GM12878 (cell line): ENCODE measurements around the gene CDSN. TPM values are rescaled to one million over a fixed set of nuclear protein-coding genes. Genes with fewer than 3 reads are reported as not detected.

Experiments used
- ATAC-seq: fragments of 200-7000 bp; cut with Tn5 transposase; 3 replicates; pipeline ENCODE4 v1.9.1; 2020; ENCODE audit warnings: mild to moderate bottlenecking, moderate library complexity
- BruUV-seq: library from RNA; stranded (reverse); fragments of 400-500 nt; replicated peaks from 2 replicates; lab custom pipeline; 2021; lab: Mats Ljungman, UMichigan
- CTCF ChIA-PET: fragments of 300-600 bp; sonication (Branson Sonifier 250); formaldehyde crosslinking; extraction: SDS; loops from one replicate; lab custom pipeline; 2021; ENCODE audit warnings: inconsistent platforms; lab: Yijun Ruan, JAX
- POLR2A ChIA-PET: fragments of 350-600 bp; formaldehyde crosslinking; extraction: SDS; loops from one replicate; lab custom pipeline; 2021; ENCODE audit warnings: inconsistent platforms; lab: Charles Lee
- RAD21 ChIA-PET: fragments of 300-600 bp; sonication (Branson Sonifier 250); formaldehyde crosslinking; loops from one replicate; lab custom pipeline; 2023; ENCODE audit warnings: antibody characterized with exemption; ENCODE audit not compliant: unreplicated experiment; lab: Charles Lee
- SMC1A ChIA-PET: fragments of 300-600 bp; sonication (Branson Sonifier 250); formaldehyde crosslinking; loops from one replicate; lab custom pipeline; 2023; ENCODE audit not compliant: unreplicated experiment, uncharacterized antibody; lab: Charles Lee
- DNase-seq: peaks from one replicate; pipeline ENCODE4 v3.0.0-alpha.2; 2011; ENCODE audit warnings: low read depth, low spot score
- FAIRE-seq: peaks from 3 replicates; lab custom pipeline; 2011; peaks lifted over from hg19 to GRCh38; lab: Jason Lieb, UNC
- H2AFZ ChIP-seq: 2 replicates; pipeline ENCODE4 v1.6.0; 2011; ENCODE audit warnings: low read depth, low read length, control low read depth; ENCODE audit not compliant: control insufficient read depth
- H3K27ac ChIP-seq: 2 replicates; pipeline ENCODE4 v1.5.1; 2011; ENCODE audit warnings: control low read depth; ENCODE audit not compliant: control insufficient read depth, insufficient read depth
- H3K27me3 ChIP-seq, 2 experiments: replicated peaks in 1 of 2; 2 replicates each; pipeline versions ENCODE4 v1.6.0 to v1.6.1; 2011; ENCODE audit warnings: low read length in 1 of 2; ENCODE audit not compliant: control insufficient read depth in 2 of 2, insufficient read depth in 2 of 2
- H3K36me3 ChIP-seq, 2 experiments: 2 replicates each; pipeline ENCODE4 v1.5.1; 2011; ENCODE audit warnings: low read length in 1 of 2; ENCODE audit not compliant: control insufficient read depth in 2 of 2, insufficient read depth in 2 of 2
- H3K4me1 ChIP-seq: 2 replicates; pipeline ENCODE4 v1.6.1; 2011; ENCODE audit warnings: mild to moderate bottlenecking, low read length, moderate library complexity, mixed read lengths; ENCODE audit not compliant: control insufficient read depth, insufficient read depth
- H3K4me2 ChIP-seq: 2 replicates; pipeline ENCODE4 v1.6.0; 2011; ENCODE audit warnings: control low read depth; ENCODE audit not compliant: control insufficient read depth, insufficient read depth
- H3K4me3 ChIP-seq: fragments of 200-600 bp; sonication (generic); 2 replicates; pipeline ENCODE4 v1.5.1; 2016
- H3K79me2 ChIP-seq: 2 replicates; pipeline ENCODE4 v1.6.0; 2011; ENCODE audit warnings: low read length; ENCODE audit not compliant: control insufficient read depth, insufficient read depth
- H3K9ac ChIP-seq: 2 replicates; pipeline ENCODE4 v1.8.0; 2011; ENCODE audit warnings: low read length, control low read depth, mixed read lengths; ENCODE audit not compliant: control insufficient read depth, insufficient read depth
- H3K9me3 ChIP-seq: replicated peaks from 3 replicates; pipeline ENCODE4 v1.5.1; 2011; ENCODE audit warnings: mild to moderate bottlenecking, low read length; ENCODE audit not compliant: control insufficient read depth, insufficient read depth
- H4K20me1 ChIP-seq: 2 replicates; pipeline ENCODE4 v1.6.0; 2011; ENCODE audit not compliant: control insufficient read depth, insufficient read depth
- ASH2L ChIP-seq: fragments of 300-600, 200-600 bp; sonication (generic); IDR thresholded peaks from 2 replicates; pipeline ENCODE4 v1.6.1; 2017; ENCODE audit warnings: low read depth, mild to moderate bottlenecking, borderline replicate concordance
- MYC ChIP-seq: IDR thresholded peaks from 2 replicates; pipeline ENCODE4 v1.6.1; 2011; ENCODE audit warnings: mild to moderate bottlenecking, low read length, moderate library complexity, inconsistent platforms; ENCODE audit not compliant: insufficient read depth, insufficient replicate concordance, insufficient read length, severe bottlenecking
- WGBS: methylation state at CpG from one replicate; pipeline ENCODE4 v1.1.6; 2016; ENCODE audit warnings: low lambda C conversion rate; ENCODE audit not compliant: insufficient replicate concordance, insufficient coverage; ENCODE audit errors: missing lambda C conversion rate; 5-methylcytosine and 5-hydroxymethylcytosine counted together
- in situ Hi-C: fragments of 300-500 bp; cut with MboI; formaldehyde crosslinking; loops from 9 replicates; pipeline ENCODE4 v1.14.3; 2018; ENCODE audit warnings: mixed read lengths
- intact Hi-C: fragments of 100-400 bp; cut with micrococcal nuclease; formaldehyde crosslinking; loops from one replicate; pipeline ENCODE4 v1.14.2; 2022; ENCODE audit not compliant: unreplicated experiment
- polyA plus RNA-seq, 11 experiments: library from polyadenylated mRNA; depleted of rRNA in 4 of 11; unstranded in 6 of 11; stranded (reverse) in 5 of 11; fragments of >200 nt; fragmentation: Nextera tagmentation in 4 of 11; fragmentation: Illumina TruSeq in 1 of 11; extraction: Ambion mirVana in 4 of 11; extraction: Trizol in 1 of 11; gene quantifications; 1 replicate in 1 of 11; 2 replicates in 10 of 11; pipeline versions ENCODE4 v1.2.1 to v1.2.3, GENCODE V29; 2011 to 2016; ENCODE audit warnings: inconsistent platforms in 2 of 11, missing spikeins in 2 of 11, low read depth in 1 of 11
- total RNA-seq, 4 experiments: library from RNA; depleted of rRNA in 3 of 4; stranded (reverse); fragments of >200 nt in 3 of 4; fragmentation: Illumina TruSeq in 1 of 4; extraction: Trizol in 1 of 4; gene quantifications; 2 replicates each; pipeline versions ENCODE4 v1.2.1 to v1.2.3, GENCODE V29; 2013 to 2021
- TF ChIP-seq, protein P1 (sequence below): fragments of 450-650 bp; IDR thresholded peaks from 2 replicates; pipeline ENCODE4 v1.6.1; 2016; ENCODE audit warnings: mild to moderate bottlenecking

The CDSN gene
- total and polyA plus RNA-seq, 10 of the 15 experiments (the other 5 are each of a cell fraction or from before 2014, with no cell fraction given): 0.01 TPM; not detected in 9

DNA sequence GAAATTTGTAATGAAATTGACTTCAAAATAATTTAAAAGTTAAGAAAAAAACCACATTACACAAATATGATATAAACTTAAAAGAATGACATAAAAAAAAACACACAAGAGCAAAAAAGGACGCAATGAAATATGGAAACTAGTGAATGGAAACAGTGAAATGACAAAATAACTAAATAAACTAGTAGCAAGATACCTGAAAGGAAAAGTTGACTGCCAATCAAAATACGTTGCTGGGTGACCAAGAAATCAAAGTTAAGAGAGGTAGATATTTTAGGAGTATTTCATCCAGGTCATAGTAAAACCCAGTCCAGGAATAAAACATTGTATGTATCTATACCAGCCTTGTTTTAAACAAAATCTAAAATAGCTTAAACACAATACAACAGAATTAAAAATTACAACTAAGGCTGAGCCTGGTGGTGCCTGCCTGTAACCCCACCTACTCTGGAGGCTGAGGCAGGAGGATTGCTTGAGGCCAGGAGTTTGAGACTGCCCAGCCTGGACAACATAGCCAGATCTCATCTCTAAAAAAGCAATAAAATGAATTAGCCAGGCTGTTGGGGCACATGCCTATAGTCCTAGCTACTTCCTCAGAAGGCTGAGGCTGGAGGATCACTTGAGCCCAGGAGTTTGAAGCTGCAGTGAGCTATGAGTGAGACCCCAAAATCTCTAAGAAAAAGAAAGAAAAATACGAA is 29.8 kb downstream of the CDSN start:
- DNase-seq (no peak), ATAC-seq (no peak), FAIRE-seq (no peak)
- Histone ChIP-seq H3K4me2 (no peak overlapping the region), H4K20me1 (no peaks in the 10 kb centered on the region), H2AFZ (no peak overlapping the region; the same call in 1 of the 2 replicates), H3K27ac (no peak overlapping the region), H3K9ac (no peak overlapping the region), H3K27me3 (no peaks in the 10 kb centered on the region; a peak in 1 of 4 replicates), H3K36me3 (no peaks in the 10 kb centered on the region), H3K9me3 (no peaks in the 10 kb centered on the region), H3K4me1 (no peaks in the 10 kb centered on the region), H3K79me2 (no peaks in the 10 kb centered on the region), H3K4me3 (no peak overlapping the region)
- no TSS peak for BruUV-seq
- ChIA-PET CTCF (interaction anchor here (0.7 to 4.6 kb wide), 5 partner anchors 11 to 263 kb away, joined by 3 to 30 read pairs (median 3); no protein-coding TSS in a partner anchor), POLR2A (interaction anchor here (0.6 kb wide), 1 partner anchor 476 kb away, joined by 3 read pairs; no protein-coding TSS in a partner anchor), RAD21 (interaction anchor here (1.0 to 1.7 kb wide), 4 partner anchors 9 to 261 kb away, joined by 3 to 5 read pairs (median 3); no protein-coding TSS in a partner anchor), SMC1A (interaction anchor here (0.5 to 1.8 kb wide), 3 partner anchors 11 to 393 kb away, joined by 3 to 7 read pairs (median 5); no protein-coding TSS in a partner anchor)
- TF ChIP-seq MYC (no peak), ASH2L (no peak)
- TF ChIP-seq, protein P1, sequence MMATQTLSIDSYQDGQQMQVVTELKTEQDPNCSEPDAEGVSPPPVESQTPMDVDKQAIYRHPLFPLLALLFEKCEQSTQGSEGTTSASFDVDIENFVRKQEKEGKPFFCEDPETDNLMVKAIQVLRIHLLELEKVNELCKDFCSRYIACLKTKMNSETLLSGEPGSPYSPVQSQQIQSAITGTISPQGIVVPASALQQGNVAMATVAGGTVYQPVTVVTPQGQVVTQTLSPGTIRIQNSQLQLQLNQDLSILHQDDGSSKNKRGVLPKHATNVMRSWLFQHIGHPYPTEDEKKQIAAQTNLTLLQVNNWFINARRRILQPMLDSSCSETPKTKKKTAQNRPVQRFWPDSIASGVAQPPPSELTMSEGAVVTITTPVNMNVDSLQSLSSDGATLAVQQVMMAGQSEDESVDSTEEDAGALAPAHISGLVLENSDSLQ: peak; percentile 63
- 20% methylated on average over 3 of the region's 3 CpGs for WGBS
- in situ Hi-C loops (loop anchor here (10.0 kb wide), 1 partner anchor 626 kb away; no protein-coding TSS in a partner anchor), intact Hi-C loops (no loop called here)
